Testis (tissue), 3 donors: ENCODE results near the gene POLR3GL. TPM values are rescaled to one million over a fixed set of nuclear protein-coding genes. Genes with fewer than 3 reads are reported as not detected.
"Not testable (repeated sequence)": the region's sequence is repeated elsewhere in the genome, so short reads cannot be mapped to it uniquely, and the experiment has no call there.

ENCODE experiments used
- DNase-seq: peaks from one replicate; pipeline ENCODE4 v3.0.0-alpha.2; 2019
- H3K27ac ChIP-seq, 2 donors: fragments of 200-600 bp; sonication (generic); one replicate each; pipeline ENCODE4 v1.5.1; 2019
- H3K27me3 ChIP-seq: fragments of 200-600 bp; sonication (generic); one replicate; pipeline ENCODE4 v1.5.1; 2019
- H3K36me3 ChIP-seq: fragments of 200-600 bp; sonication (generic); one replicate; pipeline ENCODE4 v1.5.1; 2017; ENCODE audit warnings: low read depth; ENCODE audit errors: missing control alignments
- H3K4me1 ChIP-seq: fragments of 200-600 bp; sonication (generic); one replicate; pipeline ENCODE4 v1.5.1; 2019
- H3K4me3 ChIP-seq, 2 donors: fragments of 200-600 bp; sonication (generic); one replicate each; pipeline ENCODE4 v1.5.1; 2017 to 2019
- H3K9me3 ChIP-seq: fragments of 200-600 bp; sonication (generic); one replicate; pipeline ENCODE4 v1.5.1; 2017
- POLR2A ChIP-seq: fragments of 450-650 bp; IDR thresholded peaks from one replicate; pipeline ENCODE4 v1.6.1; 2017; ENCODE audit warnings: antibody characterized with exemption, mild to moderate bottlenecking, moderate library complexity
- WGBS, 2 donors: methylation state at CpG; one replicate each; pipeline ENCODE4 v1.1.5; 2018; 5-methylcytosine and 5-hydroxymethylcytosine counted together
- intact Hi-C: fragments of 100-400 bp; cut with DNase I; formaldehyde crosslinking; loops from one replicate; pipeline ENCODE4 v1.15.1; 2023; ENCODE audit warnings: low total_unique reads
- polyA plus RNA-seq: library from polyadenylated mRNA; stranded (reverse); fragments of 350-450 nt; fragmentation: Illumina TruSeq; extraction: RNeasy Lipid Tissue Mini Kit (QIAGEN cat#74804); gene quantifications from one replicate; pipeline ENCODE4 v1.2.3, GENCODE V29; 2014; ENCODE audit warnings: low read depth, low replicate concordance; ENCODE audit not compliant: insufficient read depth
- total RNA-seq, 2 donors: library from RNA; depleted of rRNA; stranded (reverse); fragments of >200 nt; gene quantifications; one replicate each; pipeline ENCODE4 v1.2.3, GENCODE V29; 2016
- TF ChIP-seq, protein P1 (sequence below), 3 experiments: fragments of 450-650 bp in 2 of 3; fragments of 200-600 bp in 1 of 3; sonication (generic) in 1 of 3; IDR thresholded peaks; one replicate each; pipeline ENCODE4 v1.5.1; 2016 to 2019; ENCODE audit warnings: antibody characterized with exemption in 3 of 3, mild to moderate bottlenecking in 2 of 3, moderate library complexity in 1 of 3

POLR3GL gene
- total and polyA plus RNA-seq, 3 donors from 2014 or later: 20.9 to 37.9 (median 23.5) TPM

DNA sequence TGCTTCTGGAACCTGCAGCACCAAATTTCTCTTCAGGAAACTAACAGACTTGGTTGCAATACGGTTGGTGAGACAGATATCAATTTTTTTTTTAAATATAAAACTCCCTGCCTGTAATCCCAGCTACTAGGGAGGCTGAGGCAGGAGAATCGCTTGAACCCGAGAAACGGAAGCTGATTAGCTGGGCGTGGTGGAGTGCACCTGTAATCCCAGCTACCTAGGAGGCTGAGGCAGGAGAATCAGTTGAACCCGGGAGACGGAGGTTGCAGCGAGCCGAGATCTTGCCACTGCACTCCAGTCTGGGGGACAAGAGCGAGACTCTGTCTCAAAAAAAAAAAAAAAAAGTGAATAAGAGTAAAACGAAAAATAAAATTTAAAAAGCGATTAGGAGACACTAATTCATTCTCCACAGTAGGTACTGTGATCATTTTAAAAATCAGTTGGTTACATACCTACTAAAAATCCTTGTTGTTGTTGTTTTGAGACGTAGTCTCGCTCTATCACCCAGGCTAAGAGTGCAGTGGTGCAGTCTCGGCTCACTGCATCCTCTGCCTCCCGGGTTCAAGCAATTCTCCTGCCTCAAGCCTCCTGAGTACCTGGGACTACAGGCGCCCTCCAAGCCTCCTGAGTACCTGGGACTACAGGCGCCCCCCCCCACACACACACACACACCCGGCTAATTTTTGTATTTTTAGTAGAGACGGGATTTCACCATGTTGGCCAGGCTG is 36.4 kb upstream of the POLR3GL start:
- Histone ChIP-seq H3K36me3 (no peaks in the 10 kb centered on the region), H3K9me3 (no peaks in the 10 kb centered on the region), H3K4me1 (peaks cover 7% of the 10 kb centered on the region), H3K27me3 (no peaks in the 10 kb centered on the region), H3K27ac (peak overlapping the region; percentile 96 to 98), H3K4me3 (peak overlapping the region; percentile 80 to 95)
- TF ChIP-seq, protein P1, sequence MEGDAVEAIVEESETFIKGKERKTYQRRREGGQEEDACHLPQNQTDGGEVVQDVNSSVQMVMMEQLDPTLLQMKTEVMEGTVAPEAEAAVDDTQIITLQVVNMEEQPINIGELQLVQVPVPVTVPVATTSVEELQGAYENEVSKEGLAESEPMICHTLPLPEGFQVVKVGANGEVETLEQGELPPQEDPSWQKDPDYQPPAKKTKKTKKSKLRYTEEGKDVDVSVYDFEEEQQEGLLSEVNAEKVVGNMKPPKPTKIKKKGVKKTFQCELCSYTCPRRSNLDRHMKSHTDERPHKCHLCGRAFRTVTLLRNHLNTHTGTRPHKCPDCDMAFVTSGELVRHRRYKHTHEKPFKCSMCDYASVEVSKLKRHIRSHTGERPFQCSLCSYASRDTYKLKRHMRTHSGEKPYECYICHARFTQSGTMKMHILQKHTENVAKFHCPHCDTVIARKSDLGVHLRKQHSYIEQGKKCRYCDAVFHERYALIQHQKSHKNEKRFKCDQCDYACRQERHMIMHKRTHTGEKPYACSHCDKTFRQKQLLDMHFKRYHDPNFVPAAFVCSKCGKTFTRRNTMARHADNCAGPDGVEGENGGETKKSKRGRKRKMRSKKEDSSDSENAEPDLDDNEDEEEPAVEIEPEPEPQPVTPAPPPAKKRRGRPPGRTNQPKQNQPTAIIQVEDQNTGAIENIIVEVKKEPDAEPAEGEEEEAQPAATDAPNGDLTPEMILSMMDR (IDR thresholded peaks at IDR 0.05): no peak
- no peak for TF ChIP-seq POLR2A
- no peak for DNase-seq
- 36 to 45% methylated on average over 20 of the region's 20 CpGs for WGBS, 2 donors
- intact Hi-C loops: no loop called here

DNA sequence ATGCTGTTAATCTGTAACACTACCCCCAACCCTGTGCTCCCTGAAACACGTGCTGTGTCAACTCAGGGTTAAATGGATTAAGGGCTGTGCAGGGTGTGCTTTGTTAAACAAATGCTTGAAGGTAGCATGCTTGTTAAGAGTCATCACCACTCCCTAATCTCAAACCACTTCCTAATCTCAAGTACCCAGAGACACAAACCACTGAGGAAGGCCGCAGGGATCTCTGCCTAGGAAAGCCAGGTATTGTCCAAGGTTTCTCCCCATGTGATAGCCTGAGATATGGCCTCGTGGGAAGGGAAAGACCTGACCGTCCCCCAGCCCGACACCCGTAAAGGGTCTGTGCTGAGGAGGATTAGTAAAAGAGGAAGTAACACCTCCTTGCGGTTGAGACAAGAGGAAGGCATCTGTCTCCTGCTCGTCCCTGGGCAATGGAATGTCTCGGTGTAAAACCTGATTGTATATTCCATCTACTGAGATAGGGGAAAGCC is 31.9 kb upstream of the POLR3GL start:
- H3K27ac ChIP-seq, H3K4me1 ChIP-seq, H3K4me3 ChIP-seq, intact Hi-C loops, H3K9me3 ChIP-seq, H3K36me3 ChIP-seq, DNase-seq, H3K27me3 ChIP-seq: not testable (repeated sequence)
- 56 to 62% methylated on average over 4 to 9 of the region's 9 CpGs for WGBS, 2 donors

DNA sequence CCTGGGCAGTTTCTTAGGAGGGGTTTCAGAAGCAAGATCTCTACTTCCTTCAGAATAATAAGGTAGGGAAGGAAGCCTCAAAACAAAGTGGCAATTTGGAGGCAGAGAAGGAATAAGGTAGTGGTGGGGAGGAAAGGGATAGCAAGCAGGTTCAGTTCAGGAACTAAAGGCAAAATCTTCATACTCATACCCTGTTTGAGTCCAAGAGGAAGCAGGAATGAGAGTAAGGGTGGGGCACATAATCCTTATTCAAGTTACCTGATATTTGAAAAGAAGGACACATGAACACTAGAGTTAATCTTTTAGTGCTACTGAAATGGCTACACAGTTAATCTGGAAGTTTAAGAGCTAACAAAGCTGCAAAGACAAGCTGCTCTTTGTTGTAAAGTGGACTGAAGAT is 28.8 kb upstream of the POLR3GL start:
- intact Hi-C loops: no loop called here

DNA sequence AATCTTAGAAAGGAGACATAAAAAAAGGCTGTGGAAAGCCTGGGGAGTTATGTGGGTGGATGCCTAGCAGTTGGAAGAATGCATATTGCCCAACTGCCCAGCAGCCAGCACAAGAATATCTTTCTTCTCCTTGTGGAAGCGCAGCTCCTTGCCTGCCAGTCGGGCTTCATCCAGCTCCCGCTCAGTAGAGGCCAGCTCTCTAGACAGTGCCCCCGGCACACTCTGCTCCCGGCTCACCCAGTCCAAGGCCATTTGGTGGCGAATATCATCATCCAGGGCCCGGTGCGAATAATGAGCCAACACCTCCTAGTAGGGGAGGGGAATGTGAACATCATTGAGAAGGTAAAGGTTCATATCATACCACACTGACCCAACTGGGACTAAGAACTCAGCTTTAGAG is 28.2 kb upstream of the POLR3GL start:
- Histone ChIP-seq H3K9me3 (no peaks in the 10 kb centered on the region), H3K27ac (peak overlapping the region in 1 of 2 donors; percentile 24), H3K4me1 (no peaks in the 10 kb centered on the region), H3K4me3 (no peak overlapping the region), H3K27me3 (no peaks in the 10 kb centered on the region), H3K36me3 (no peaks in the 10 kb centered on the region)
- TF ChIP-seq POLR2A: no peak
- TF ChIP-seq, protein P1 (IDR thresholded peaks at IDR 0.05): no peak
- intact Hi-C loops: no loop called here
- 50 to 79% methylated on average over 7 to 8 of the region's 8 CpGs for WGBS, 2 donors
- DNase-seq: no peak

More for the DNA sequence above, 28.8 kb upstream of the POLR3GL start:
- H3K27me3 ChIP-seq: no peaks in the 10 kb centered on the region
- TF ChIP-seq POLR2A: no peak
- TF ChIP-seq, protein P1 (IDR thresholded peaks at IDR 0.05): no peak
- no peaks in the 10 kb centered on the region for H3K36me3 ChIP-seq
- DNase-seq: no peak
- no peaks in the 10 kb centered on the region for H3K4me1 ChIP-seq
- no peaks in the 10 kb centered on the region for H3K9me3 ChIP-seq
- H3K4me3 ChIP-seq: no peak overlapping the region
- H3K27ac ChIP-seq: no peak overlapping the region

DNA sequence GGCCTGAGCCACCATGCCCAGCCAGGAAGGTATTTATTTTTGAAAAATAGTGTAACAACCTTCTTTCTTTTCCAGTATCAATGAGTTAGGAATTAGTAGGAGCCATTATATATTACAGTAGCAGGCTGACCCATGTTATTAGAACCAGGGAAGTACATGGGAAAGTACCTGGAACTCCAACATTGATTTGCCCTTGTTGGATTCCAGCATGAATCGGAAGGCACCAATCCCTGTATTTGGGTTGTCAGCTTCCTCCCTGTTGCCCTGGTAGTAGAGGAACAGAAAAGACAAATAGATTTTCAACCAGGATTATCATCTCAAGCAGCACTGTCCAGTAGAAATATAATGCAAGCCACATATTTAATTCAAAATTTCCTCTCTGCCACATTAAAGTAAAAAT is 27.1 kb upstream of the POLR3GL start:
- WGBS, 2 donors: 83 to 100% methylated on average over 1 of the region's 1 CpG
- intact Hi-C loops: no loop called here
- TF ChIP-seq, protein P1 (IDR thresholded peaks at IDR 0.05): no peak
- no peak for TF ChIP-seq POLR2A
- no peak for DNase-seq
- Histone ChIP-seq H3K27ac (no peak overlapping the region), H3K27me3 (no peaks in the 10 kb centered on the region), H3K4me3 (no peak overlapping the region), H3K36me3 (no peaks in the 10 kb centered on the region), H3K4me1 (no peaks in the 10 kb centered on the region), H3K9me3 (no peaks in the 10 kb centered on the region)
